Measurements from ENCODE around the gene APOA4.

DNA sequence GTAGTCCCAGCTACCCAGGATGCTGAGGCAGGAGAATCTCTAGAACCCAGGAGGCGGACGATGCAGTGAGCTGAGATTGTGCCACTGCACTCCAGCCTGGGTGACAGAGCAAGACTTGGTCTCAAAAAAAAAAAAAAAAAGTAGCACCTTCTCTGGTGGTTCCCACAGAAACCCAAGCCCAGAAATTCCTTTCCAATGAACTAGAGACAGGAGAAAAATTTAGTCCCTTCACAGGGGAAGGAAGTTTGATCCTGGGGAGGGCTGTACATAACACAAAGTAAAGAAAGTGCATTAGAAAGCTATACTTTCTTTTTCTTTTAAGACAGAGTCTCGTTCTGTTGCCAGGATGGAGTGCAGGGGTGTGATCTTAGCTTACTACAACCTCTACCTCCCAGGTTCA, 39.8 kb upstream of the APOA4 start:
- TF ChIP-seq CTCF (IDR thresholded peaks at IDR 0.05 in 2 of 3, conservative IDR thresholded peaks at IDR 0.05 in 1 of 3; ENCODE audit: borderline replicate concordance in 1 of 3, insufficient read depth in 1 of 3, low read depth in 2 of 3, low read length in 2 of 3) (no peak), POLR2AphosphoS5 (IDR thresholded peaks at IDR 0.05; ENCODE audit: low read depth, low read length) (no peak), MAX (IDR thresholded peaks at IDR 0.05) (no peak), YY1 (IDR thresholded peaks at IDR 0.05; ENCODE audit: extremely low read depth, insufficient replicate concordance, low read depth, low read length) (no peak), RAD21 (IDR thresholded peaks at IDR 0.05; ENCODE audit: low read depth) (no peak)
